Omental fat pad (tissue), 4 donors: Measurements from ENCODE around the gene ZNF253. TPM values are rescaled to one million over a fixed set of nuclear protein-coding genes. Genes with fewer than 3 reads are reported as not detected.
A peak's percentile ranks its signal among the peaks of the same experiment; 100 is the strongest.
"Not testable (repeated sequence)": the region's sequence is repeated elsewhere in the genome, so short reads cannot be mapped to it uniquely, and the experiment has no call there.

Experiments used
- ATAC-seq: fragments of 150-250 bp; one replicate; pipeline ENCODE4 v1.9.1; 2016; ENCODE audit warnings: mild to moderate bottlenecking, moderate library complexity; ENCODE audit not compliant: low FRiP score
- DNase-seq: peaks from one replicate; pipeline ENCODE4 v3.0.0-alpha.2; 2019; ENCODE audit warnings: low spot score
- total RNA-seq, 4 donors: library from RNA; depleted of rRNA; stranded (reverse); fragments of >200 nt; gene quantifications; one replicate each; pipeline ENCODE4 v1.1.0, GENCODE V29; 2016
- TF ChIP-seq, protein P1 (sequence below), 3 donors: fragments of 450-650 bp; IDR thresholded peaks; one replicate each; pipeline ENCODE4 v1.5.1; 2016 to 2017; ENCODE audit warnings: antibody characterized with exemption in 3 of 3, mild to moderate bottlenecking in 3 of 3, moderate library complexity in 2 of 3

The ZNF253 gene
- 10 to 100 TPM in 1 of 4 donors, 1 to 10 TPM in 3; 3.0 to 12.8 (median 6.2) TPM for total RNA-seq

DNA sequence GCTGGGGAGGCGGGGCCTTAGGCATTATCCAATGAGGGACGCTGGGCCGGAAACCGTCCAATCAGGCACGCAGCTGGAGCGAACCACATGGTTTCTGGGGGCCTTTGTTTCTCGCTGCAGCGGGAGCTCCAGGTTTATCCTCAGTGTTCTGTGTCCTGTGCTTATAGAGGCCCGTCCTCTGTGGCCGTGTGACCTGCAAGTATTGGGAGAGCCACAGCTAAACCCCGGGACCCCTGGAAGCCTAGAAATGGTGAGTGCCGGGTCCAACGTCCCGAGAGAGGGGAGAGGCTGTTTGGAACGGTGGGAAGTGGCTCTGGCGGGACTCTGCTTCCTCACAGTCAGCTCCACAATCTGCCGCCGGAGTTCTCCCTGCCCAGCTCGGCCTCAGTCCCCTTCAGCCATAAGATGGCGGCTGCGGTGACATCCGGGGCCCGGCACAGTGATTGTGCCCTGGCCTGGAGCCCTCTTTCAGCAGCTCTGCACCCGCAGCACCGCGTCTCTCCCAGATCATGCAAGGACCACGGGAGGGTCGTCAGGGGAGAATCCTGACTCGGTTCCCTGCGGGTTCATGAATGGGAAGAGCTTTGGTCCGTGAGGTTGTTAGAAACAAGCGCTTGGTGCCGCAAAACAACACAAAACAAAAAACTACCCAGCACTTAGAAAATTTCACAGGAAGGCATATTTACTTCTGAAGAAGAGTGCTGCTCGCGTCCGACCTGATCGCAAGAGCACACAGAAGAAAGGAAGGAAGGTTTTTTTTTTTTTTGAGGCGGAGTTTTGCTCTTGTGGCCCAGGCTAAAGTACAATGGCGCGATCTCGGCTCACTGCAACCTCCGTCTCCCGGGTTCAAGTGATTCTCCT lies at the start of gene ZNF253:
ZNF253 (plus strand) TSS at position 133 of the 861 bp plus-strand sequence; CDS start at position 248, 115 bp downstream.
- ATAC-seq (peak; percentile 98), DNase-seq (peak; percentile 92)
- TF ChIP-seq, protein P1, sequence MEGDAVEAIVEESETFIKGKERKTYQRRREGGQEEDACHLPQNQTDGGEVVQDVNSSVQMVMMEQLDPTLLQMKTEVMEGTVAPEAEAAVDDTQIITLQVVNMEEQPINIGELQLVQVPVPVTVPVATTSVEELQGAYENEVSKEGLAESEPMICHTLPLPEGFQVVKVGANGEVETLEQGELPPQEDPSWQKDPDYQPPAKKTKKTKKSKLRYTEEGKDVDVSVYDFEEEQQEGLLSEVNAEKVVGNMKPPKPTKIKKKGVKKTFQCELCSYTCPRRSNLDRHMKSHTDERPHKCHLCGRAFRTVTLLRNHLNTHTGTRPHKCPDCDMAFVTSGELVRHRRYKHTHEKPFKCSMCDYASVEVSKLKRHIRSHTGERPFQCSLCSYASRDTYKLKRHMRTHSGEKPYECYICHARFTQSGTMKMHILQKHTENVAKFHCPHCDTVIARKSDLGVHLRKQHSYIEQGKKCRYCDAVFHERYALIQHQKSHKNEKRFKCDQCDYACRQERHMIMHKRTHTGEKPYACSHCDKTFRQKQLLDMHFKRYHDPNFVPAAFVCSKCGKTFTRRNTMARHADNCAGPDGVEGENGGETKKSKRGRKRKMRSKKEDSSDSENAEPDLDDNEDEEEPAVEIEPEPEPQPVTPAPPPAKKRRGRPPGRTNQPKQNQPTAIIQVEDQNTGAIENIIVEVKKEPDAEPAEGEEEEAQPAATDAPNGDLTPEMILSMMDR (IDR thresholded peaks at IDR 0.05), result no peak

DNA sequence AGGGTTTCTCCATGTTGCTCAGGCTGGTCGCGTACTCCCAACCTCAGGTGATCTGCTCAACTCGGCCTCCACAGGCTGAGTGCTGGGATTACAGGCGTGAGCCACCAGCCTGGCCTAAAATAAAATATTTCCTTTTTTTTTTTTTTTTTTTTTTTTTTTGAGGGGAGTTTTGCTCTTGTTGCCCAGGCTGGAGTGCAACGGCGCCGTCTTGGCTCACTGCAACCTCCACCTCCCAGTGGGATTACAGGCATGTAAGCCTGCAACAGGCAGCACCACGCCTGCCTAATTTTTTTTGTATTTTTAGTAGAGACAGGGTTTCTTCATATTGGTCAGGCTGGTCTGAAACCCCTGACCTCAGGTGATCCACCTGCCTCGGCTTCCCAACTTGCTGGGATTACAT lies 49.0 kb upstream of the ZNF253 start:
- DNase-seq (no peak), ATAC-seq (no peak)
- TF ChIP-seq, protein P1 (IDR thresholded peaks at IDR 0.05), result no peak

DNA sequence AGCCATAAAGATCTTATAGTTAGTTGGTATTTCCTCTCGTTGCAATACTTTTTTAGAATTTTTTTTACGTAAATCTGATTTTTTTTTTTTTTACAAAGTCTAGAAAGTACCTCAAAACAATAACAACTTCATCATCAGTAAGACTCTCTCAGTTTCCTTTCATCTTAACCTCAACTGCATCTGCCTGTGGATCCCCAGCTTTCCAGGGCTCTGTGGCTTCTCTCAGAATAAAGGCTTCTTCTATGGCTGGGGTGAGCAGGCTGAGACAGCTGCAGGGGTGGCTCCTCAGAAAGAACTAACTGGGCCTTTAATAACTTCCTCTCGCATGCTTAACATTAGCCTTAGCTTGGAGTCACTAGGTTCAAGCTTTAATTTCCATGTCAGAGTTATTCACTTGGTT lies 48.3 kb upstream of the ZNF253 start:
- ATAC-seq (no peak), DNase-seq (no peak)
- TF ChIP-seq, protein P1 (IDR thresholded peaks at IDR 0.05), result no peak

DNA sequence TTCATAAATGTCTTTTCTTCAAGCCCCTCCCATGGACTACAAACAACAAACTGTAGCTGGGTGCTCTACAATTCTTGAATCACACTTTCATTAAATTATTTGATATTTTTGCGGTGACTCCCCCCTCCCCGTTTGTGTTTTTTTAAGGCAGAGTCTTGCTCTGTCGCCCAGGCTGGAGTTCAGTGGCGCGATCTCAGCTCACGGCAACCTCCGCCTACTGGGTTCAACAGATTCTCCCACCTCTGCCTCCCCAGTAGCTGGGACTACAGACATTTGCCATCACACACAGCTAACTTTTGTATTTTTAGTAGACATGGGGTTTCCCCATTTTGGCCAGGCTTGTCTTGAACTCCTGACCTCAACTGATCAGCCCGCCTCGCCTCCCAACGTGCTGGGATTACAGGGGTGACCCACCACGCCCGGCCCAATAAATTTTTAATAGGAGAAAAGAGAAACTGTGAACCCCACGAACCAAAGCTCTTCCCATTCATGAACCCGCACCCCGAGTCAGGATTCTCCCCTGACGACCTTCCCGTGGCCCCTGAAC lies 44.8 kb upstream of the ZNF253 start:
- DNase-seq (no peak), ATAC-seq (no peak)
- TF ChIP-seq, protein P1 (IDR thresholded peaks at IDR 0.05), result no peak

DNA sequence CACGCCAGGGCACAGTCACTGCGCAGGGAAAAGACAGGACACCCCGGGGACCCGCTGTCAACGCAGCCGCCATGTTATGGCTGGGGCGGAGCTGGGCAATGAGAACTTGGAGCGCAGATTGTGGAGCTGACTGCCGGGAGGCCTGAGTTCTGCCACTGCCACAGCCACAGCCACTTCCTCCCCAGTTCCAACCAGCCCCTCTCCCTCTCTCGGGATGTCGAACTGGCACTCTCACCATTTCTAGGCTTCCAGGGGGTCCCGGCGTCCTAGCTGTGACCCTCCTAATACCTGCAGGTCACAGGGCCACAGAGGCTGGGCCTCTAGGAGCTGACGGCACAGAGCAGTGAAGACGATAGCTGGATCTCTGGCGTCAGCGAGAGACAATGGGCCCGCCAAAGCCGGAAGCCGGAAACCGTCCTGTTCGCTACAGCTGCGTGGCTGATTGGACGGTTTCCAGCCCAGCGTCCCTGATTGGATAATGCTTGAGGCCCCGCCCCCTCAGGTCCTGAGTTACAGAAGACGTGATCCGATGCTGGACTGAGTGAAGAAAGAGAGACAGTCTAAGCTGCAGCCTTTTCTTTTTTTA lies 44.2 kb upstream of the ZNF253 start, which contains the start of gene ZNF506:
ZNF506 (minus strand) TSS at position 385 of the 586 bp plus-strand sequence; CDS start at position 238, 147 bp downstream.
- DNase-seq (peak; percentile 99), ATAC-seq (peak; percentile 99)
- TF ChIP-seq, protein P1 (IDR thresholded peaks at IDR 0.05), result no peak

DNA sequence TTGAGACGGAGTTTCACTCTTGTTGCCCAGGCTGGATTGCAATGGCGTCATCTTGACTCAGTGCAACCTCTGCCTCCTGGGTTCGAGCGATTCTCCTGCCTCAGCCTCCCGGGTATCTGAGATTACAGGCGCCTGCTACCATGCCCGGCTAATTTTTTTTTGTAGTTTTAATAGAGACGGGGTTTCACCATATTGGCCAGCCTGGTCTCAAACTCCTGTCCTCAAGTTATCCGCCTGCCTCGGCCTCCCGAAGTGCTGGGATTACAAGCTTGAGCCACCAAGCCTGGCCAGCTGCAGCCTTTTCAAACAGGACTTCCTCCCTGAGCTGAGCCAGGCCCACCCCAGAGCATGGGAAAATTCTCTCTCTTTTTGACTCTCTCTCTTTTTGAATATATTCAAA lies 43.7 kb upstream of the ZNF253 start:
- DNase-seq, ATAC-seq: not testable (repeated sequence)

DNA sequence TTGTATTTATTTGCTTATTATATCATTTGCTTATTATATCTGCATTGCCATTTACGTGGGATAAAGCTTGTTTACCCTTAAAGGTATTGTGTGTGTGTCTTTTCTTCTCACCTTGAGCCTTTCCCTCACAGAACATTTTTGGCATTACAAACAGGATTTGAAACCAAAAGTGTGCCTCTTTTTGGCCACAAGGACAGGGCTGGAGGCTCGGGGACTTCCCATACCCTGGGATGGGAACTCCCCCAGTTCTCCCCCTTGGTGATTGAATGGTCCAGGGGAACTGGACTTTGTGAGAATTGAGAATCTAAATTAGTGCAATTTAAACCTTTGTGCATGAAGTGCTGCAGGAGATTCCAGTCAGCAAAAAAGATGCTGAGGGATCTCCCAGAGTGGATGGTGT lies 41.8 kb upstream of the ZNF253 start:
- ATAC-seq (no peak), DNase-seq (no peak)
- TF ChIP-seq, protein P1 (IDR thresholded peaks at IDR 0.05), result no peak
